NCI-H345 (cell line): Measurements from ENCODE around the gene C5.

Experiments
- DNase-seq: peaks from one replicate; lab custom pipeline; 2025; lab: John Stamatoyannopoulos, UW

The C5 gene

DNA sequence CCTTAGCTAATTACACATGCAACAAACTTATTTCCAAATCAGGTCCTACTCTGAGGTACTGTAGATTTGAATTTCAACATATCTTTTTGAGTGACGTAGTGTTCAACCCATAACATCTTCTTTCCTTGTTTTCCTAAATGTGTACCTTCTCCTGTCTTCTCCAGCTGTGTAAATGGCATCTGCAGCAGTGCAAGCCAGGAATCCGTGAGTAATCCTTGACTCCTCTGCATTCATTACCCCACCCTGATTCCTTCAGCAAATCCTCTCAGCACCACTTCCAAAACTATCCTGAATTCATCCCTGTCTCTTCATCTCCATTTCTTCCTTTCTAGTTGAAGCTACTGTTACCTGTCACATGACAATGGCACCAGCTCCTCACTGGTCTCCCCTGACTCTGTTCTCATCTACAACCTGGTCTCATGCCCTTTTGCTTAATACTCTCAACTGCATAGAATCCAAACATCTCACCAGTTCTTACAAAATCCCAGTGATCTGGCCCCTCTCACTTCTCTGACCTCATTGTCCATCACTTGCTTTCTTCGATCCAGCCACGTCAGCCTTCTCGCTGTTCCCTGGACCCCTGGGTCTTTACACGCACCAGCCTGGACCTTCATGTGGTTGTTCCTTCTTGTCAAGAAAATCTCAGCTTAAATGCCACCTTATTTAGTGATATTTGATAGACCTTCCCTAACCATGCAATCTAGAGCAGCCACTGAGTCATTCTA is 108.9 kb downstream of the C5 start:
- no peak for DNase-seq

DNA sequence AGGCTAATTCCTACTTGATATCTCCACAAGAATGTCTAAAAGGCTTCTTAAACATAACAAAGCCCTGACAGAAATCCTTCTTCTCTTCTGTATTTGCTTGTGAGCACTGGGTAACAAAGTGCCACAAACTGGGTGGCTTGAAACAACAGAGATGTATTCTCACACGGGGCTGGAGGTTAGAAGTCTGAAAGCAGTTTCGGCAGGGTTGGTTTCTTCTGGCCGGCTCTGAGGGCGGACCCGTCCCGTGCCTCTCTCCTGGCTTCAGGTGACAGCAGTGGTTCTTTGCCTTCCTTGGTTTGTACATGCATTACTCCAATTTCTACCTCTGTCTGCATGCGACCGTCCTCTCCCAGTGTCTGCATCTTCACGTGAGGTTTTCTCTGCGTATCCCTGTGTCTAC is 109.5 kb downstream of the C5 start:
- no peak for DNase-seq

DNA sequence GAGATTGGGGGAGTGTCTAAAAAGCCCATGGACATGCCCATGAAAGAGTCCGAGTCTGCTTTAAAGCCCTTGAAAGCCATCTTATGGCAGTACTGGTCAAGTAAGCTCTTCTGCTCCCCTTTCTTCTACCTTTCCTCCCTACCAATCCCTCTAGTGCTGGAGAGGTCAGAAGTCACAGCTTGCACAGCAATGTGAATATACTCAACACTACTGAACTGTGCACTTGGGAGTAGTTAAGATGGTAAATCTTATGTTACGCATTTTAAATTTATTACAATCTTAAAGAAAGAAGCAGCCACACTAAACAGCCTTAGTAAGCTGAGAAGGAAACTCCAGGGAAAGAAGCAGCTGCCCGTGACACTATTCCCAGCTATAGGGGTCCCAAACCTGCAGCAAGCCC is 111.2 kb downstream of the C5 start:
- DNase-seq, result no peak

DNA sequence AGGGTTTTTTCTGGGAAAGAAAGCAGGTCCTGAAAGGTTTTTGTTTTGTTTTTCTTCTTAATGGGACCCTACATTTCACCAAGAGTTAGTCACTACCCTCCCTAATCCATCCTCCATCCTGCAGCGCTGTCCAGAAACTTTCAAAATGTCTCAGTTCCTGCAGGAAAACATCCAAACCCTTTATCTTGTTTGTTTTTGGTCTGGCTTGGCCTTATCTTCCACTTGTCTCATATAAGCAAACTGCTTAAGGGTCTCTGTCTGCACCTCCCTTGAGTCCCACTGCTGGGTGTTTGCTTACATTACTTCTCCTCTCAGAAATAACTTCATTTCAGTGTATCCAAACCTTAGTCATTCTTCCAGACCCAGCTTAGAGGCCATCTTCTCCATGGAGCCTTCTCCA is 112.5 kb downstream of the C5 start:
- no peak for DNase-seq

DNA sequence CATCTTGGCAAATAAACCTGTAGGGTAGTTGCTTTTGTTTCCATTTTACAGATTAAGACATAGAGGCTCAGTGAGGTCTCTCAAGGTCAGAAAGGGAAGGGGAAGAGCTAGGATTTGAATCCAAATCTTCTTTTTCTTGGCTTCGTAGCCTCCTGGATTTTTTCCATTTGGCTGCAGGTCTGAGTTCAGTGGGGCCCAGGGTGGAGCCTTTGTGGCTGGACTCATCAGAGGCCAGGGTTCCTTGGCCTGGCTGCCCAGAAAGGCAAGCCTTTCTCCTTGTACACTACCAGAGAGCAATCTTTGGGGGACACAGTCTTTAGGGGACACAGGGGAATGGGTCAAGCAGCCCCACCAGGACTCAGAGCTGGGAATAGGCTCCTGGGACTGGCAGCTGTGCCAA is 112.9 kb downstream of the C5 start:
- no peak for DNase-seq

DNA sequence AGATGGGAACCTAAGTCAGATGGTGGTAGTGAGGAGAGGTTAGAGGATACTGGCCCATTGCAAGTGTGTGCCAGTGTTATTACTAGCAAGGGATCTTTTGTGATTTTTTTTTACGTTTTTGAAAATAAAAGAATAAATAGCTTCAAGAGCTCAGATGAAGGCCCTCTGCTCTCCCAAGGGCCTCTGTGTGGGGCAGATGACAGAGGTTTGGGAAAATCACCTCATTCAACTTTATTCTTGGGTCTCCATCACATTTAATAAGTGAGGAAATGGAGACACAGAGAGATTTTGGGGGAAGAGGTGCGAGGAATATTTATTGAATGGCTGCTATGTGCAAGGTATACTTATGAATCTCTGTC is 113.3 kb downstream of the C5 start:
- no peak for DNase-seq

DNA sequence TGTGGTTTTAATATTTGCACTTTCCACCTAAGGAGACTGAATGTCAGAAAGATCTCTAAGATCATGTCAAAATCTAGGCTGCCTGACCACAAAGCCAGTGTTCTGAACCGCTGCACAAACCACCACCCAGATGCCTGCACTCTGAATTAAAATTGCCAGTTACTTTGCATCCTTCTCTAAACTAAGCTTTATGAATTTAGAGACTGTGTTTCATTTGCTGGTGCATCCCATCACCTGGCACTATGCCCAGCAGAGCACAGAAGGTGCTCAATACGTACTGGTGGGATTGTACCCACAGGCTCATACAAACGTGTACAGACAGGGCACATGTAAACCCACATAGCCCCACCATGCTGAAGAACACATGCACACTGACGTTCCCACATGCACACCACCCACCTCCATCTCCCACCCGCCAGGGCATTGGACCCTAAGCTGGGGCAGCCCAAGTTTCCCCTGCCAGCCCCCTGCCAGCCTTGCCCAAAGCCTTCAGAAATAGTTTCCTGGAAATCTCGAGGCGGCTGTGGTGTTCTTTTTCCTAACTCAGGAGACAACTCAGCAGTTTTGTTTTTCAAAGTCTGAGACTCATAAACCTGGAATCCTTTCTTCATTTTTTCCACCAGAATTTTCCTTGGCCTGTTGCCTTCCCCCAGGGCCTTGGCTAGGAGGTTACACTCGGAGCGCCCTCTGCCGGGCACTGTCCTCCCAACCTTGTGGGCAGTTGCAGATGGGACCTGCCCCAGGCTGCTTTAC is 113.9 kb downstream of the C5 start:
- peak; percentile 86 for DNase-seq

DNA sequence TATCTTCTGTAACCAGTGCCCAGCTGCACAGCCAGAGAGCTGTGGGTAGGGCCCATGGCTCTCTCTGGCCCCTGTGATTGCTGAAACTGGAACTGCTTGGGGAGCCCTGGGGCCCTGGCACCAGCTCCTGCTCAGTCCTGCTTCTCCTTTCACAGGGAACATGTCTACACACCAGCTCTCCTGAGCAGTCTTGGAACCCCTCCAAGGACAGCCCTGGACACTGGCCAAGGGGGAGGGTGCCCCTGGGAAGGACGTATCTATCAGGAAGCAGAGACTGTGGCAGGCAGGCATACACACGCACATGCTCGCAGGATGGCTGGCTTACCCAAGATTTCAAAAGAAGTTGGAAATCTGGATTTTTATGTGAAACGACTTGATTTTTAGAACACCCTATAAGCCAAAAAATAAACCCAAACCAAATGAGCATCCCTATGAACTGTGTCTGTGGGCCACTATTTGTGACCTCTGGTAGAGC is 114.7 kb downstream of the C5 start:
- peak; percentile 96 for DNase-seq

DNA sequence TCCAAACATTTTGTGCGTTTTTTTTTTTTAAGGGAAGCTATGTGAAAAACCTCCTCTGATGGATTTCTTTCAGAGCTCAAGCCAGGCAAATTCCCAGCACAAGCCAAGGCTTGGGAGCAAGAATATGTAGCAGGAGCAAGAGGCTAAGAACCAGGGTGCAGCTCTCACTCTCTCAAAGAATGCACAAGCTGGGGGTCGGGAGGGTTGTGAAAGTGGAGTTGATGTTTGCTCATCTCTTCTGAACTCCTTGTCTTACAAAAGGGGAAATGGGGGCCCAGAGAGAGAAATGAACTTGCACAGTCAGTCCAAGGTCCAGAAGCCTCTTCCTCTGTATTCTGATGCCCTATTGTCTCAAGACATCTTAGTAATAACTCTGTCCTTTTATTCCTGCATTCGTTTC is 115.8 kb downstream of the C5 start:
- no peak for DNase-seq

DNA sequence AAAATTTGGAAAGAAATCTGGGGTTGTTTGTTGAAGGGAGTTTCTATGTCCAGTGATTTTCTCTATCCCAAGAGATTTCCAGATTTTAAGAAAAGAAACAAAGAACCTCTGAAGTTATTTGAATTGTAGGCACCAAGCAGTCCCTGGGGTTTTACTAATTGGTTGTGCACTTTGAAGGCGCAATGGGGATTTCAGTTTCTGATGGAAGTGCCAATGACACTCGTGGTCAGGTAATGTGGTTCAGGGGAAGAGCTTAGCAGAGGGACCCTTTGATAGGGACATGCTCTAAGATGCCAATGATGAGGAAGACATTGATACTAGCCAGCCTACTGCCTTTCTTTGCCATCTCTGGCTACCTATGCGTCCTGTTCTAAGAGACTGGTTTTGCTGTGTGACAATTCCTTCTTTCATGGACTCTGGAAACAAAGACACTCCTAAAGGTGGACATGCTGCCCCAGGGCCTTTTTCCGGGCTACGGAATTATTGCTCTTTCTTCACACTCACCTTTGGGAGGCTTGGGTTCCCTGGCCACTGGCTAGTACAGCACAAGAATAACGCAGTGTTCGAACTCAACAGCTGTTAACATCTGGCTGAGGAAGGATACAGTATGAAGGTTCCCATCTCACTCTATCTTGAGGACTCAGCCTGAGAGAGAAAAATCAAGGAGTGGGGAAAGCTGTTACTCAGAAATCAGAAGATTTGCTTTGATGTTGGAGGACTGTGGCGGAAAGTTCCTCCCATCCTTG is 116.6 kb downstream of the C5 start:
- no peak for DNase-seq

DNA sequence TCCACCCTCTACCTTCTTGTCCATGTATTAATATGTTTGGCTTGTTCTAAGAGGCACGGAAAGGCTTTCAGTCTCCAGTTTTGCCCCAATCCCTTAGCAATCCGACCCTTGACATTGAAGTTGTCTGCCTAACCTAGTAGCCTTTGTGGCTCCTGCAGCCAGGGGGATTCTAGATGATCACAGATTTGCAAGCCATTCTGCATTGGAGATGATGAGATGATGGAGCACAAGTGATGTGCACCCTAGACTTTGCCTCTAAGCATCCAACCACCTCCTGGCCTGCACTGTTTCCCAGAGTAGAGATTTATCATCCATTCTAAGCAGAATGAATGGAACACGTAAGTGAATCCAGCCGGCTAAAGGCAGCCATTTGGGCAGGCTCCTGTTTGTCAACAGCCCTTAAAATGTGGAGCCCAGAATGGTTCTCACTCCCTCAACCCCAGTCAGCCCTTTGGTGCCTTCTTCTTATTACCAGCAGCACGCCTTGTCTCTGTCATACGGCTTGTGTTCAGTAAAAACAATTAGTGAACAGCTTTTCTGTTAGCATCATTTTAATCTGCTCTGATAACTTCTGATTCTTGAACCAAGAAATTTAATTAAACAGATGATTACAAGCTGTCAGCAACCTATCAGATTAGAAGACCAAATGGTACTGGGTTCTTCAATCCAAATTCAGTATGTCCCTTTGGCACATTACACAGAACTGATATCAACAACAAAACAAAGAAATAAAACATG is 117.8 kb downstream of the C5 start:
- no peak for DNase-seq

DNA sequence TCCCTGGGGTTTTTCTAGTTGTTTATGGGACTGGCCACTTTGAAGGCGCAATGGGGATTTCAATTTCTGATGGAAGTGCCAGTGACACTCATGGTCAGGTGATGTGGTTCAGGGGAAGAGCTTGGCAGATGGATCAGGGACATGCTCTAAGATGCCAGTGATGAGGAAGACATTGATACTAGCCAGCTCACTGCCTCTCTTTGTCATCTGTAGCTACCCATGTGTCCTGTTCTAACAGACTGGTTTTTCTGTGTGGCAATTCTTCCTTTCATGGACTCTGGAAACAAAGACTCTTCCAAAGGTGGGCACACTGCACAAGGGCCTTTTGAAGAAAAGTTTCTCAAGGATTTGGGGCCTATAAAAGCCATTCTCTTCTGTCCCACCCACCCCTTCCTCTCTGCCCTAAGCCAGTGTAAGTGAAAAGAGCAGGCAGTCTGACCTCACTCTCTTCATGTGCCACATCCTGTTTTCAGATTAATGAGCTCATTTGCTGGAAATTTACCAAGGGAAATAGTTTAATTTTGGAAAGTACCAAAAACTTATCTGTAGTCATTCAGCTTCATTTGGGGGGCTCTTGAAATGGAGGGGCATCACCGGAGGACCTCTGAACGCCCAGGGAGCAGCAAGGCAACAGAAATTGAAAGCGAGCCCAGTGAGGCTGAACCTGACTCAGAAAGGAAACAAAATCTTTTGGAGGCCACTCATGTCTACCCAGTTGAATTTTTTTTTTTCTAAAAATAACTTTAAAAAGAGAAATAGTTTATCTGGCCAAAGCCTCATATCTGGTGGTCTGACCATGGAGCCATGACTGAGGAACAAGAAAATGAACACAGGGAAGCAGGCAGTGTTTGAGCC is 118.6 kb downstream of the C5 start:
- DNase-seq, result no peak

DNA sequence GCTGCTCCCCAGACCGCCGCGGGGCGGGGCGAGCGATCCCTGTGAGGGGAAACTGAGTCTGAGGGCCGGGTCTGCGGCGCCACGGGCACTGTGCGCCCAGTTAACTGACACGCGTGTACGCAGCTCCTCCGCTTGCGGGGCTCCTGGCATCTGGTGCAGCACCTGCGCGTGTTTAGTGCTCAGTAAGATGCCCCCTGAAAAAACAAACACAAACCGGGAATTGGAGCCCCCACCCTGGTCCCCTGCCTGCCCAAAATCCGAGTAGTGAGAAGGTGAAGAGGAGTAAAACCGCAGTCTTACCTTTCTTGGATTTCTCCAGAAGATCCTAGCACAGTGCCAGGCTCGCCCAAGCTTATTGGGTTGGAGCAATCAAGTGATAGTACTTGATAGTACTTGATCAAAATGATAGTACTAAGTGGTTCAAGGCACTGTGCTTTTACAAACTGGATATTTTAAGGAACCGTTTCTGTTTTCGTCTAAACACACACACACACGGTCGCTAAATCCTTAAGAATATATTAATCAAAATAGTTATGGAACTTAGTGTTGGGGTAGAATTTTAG is 120.8 kb downstream of the C5 start:
- DNase-seq, result no peak

DNA sequence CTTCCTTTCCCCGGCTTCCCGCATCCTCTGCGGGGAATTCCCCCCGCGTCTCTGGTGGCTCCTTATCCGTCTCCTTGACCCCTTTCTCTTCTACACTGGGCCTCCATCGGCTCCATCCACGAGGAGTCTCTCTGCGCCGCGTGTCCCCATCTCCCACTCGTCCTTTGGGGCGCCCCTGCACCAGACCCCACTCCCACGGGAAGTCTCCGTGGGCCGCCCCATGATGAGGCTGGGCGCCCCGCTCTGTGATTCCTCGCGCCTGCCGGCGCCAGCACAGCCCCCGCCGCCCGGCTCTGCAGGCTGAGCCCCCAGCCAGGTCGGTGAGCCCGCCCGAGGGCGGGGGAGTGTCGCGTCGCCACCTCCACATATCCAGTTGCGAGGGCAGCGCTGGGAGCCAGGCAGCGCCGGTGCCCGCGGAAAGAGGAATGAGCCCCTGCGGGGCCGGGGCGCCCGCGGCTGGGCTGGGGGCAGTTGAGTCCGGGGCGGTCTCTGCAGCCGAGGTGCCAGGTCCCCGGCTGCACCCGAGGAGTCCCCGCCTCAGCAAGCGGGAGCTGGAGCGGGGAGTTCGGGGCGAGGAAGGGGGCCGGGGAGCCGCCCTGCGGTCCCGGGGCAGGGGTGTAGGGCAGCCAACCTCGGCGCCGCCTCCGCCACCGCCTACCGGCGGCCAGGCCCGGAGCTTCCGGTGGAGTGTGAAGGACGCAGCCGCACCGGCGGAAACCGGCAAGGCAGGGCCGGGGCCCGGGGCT is 121.4 kb downstream of the C5 start:
- peak; percentile 62 for DNase-seq

DNA sequence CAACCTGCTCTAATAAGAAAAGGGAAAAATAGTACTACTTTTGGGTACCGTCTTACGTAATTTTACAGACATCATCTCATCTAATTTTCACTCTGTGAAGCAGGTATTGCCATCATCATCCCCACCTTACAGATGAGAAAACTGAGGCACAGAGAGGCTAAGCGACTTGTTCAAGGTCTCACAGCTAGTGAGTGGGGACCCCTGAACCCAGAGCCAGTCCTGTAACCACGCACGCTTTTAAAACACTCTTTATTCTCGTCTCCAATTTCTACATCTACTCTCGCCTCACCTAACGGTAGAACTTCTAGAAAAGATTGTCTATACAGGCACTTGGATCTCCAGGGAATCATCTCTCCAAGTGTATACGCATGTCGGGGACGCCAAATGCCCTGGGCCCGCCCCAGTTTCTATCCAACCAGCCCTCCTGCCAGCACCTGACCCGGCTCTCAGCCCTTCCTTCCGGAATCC is 122.0 kb downstream of the C5 start:
- no peak for DNase-seq

DNA sequence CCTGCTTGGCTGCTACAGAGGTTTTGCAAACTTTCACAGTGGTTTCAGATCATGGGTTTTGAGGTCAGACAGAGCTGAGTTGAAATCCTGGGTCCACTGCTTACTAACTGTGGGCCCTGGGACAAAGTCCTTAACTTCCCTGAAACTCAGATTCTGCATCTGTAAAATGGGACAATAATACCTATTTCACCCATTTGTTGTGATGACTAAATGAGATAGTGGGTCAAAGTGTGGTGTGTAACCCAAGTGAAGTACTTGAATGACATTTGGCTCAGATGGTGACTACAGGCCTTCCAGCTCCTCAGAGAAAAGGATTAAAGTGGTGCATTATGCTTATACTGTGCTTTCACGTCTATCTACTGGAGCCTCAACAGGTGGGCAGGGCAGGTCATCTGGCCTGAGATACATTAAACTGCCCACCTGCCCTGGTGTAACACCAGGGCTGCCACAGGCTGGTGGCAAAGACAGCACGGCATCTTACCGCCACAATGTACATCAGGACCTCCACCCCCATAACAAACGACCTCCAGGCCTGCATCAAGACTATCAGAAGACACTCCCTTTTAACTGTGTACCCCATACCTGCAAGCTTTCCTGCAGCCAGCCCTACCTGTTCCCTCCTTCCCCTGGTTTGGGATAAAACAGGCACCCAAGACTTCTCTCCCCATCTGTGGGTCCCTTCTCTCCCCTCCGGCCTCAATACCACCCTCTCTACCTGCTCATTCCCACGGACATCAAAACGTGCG is 122.6 kb downstream of the C5 start:
- DNase-seq, result no peak

DNA sequence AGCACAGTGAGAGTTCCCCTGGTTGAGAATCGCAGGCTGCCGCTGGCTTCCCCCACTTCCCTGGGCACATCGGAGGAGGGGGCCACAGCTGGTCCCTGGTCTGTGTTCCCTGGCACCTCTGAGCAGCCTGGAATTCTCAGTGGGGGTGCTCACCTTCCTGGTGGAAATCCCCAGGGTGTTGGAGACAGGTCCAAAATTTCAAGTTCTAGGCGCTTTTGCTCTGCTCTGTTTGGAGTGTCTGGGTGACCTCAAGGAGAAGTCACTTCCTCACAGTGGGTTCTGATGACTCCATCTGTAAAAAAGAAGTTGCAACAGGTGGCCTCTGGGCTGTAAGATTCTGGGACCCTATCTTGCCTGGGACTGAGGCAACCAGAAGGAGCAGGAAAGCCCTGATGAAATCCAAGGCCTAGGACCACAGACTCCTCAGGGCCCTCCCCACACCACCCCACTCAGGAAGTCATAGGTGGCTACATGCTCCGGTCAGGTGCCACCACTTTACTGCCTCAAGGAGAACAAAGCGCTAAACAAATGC is 123.6 kb downstream of the C5 start, which contains the start of gene TRAF1:
TSS of gene TRAF1 (minus strand) at position 400 of the 532 bp plus-strand sequence. CDS start 721 bp downstream, outside the sequence.
- no peak for DNase-seq

DNA sequence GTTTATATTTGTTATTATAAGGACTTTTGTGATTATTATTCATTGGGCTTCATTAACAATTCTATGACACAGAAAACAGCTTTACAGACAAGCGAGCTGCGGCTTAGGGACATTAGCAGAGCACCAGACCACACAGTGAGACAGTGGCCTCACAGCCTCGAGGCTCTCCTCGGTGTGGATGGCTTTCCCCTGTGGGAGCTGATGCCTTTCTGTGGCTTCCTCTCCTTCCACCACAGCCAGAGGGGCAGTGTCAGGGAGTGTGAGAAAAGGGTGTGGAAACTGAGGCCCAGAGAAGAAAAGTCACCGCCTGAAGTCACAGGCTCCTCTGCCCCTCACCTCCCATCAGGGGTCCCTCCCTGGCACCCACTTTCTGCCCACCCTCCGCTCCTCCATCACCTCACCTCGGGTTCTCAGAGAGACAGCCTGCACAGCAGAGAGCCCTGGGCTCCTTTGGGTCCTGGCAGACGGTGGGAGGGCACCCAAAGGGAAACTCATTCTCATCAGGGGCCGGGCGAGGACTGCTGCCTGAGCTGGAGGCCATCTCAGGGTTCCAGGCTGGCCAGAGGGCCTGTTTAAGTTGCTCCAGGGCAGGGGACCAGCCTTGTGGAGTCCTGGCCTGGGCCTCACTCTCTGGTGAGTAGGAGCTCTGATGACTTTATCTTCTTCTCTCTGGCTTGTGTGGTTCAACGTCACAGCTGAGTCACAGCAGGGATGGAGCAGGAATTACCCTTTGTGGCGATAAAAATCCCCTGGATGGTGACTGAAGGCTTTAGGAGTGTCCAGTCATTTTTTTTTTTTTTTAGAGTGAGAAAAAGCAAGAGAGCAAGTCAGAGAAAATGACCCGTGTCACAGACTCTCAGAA is 124.3 kb downstream of the C5 start:
- no peak for DNase-seq
